B cell (primary cell): ENCODE data around the gene ZMIZ1. TPM values are rescaled to one million over a fixed set of nuclear protein-coding genes. Genes with fewer than 3 reads are reported as not detected.

Experiments used
- ATAC-seq: fragments of 200-7000 bp; cut with Tn5 transposase; one replicate; pipeline ENCODE4 v1.10.0; 2021; ENCODE audit warnings: low read depth, mild to moderate bottlenecking, moderate number of reproducible peaks, moderate library complexity
- CTCF ChIA-PET: fragments of 350-600 bp; sonication (Branson Sonifier 250); formaldehyde crosslinking; loops from one replicate; lab custom pipeline; 2021; ENCODE audit warnings: antibody characterized with exemption, inconsistent platforms; lab: Charles Lee
- POLR2A ChIA-PET: fragments of 350-600 bp; sonication (Branson Sonifier 250); formaldehyde crosslinking; loops from one replicate; lab custom pipeline; 2021; ENCODE audit warnings: antibody characterized with exemption; lab: Charles Lee
- DNase-seq: peaks from one replicate; pipeline ENCODE4 v3.0.0; 2013
- H2AFZ ChIP-seq: 2 replicates; pipeline ENCODE4 v1.6.1; 2012; ENCODE audit warnings: mild to moderate bottlenecking, low read depth, low read length; ENCODE audit not compliant: insufficient read depth, poor library complexity, severe bottlenecking
- H3K27ac ChIP-seq, 2 donors: 1 replicate in 1 of 2; 2 replicates in 1 of 2; pipeline ENCODE4 v1.5.1; 2012 to 2013; ENCODE audit warnings: low read length in 2 of 2, mild to moderate bottlenecking in 2 of 2, moderate library complexity in 1 of 2
- H3K27me3 ChIP-seq, 4 experiments: fragments of 200-600 bp in 1 of 4; sonication (generic) in 1 of 4; replicated peaks in 1 of 4; 1 replicate in 2 of 4; 2 replicates in 2 of 4; pipeline versions ENCODE4 v1.6.1 to v1.7.0; 2013 to 2016; ENCODE audit warnings: low read length in 3 of 4, mild to moderate bottlenecking in 2 of 4, mixed read lengths in 1 of 4, moderate library complexity in 1 of 4; ENCODE audit not compliant: insufficient read depth in 4 of 4, control insufficient read depth in 3 of 4; ENCODE audit errors: control extremely low read depth in 1 of 4
- H3K36me3 ChIP-seq, 2 experiments: replicated peaks in 1 of 2; 1 replicate in 1 of 2; 2 replicates in 1 of 2; pipeline versions ENCODE4 v1.6.1 to v1.7.1; 2013; ENCODE audit warnings: low read length in 1 of 2; ENCODE audit not compliant: insufficient read depth in 2 of 2, control insufficient read depth in 1 of 2; ENCODE audit errors: control extremely low read depth in 1 of 2, extremely low read depth in 1 of 2
- H3K4me1 ChIP-seq, 2 donors: fragments of 200-600 bp in 1 of 2; sonication (generic) in 1 of 2; 1 replicate in 1 of 2; 2 replicates in 1 of 2; pipeline versions ENCODE4 v1.5.1 to v1.6.1; 2013 to 2017; ENCODE audit warnings: low read length in 2 of 2; ENCODE audit not compliant: control insufficient read depth in 2 of 2, insufficient read depth in 2 of 2
- H3K4me2 ChIP-seq: replicated peaks from 2 replicates; pipeline ENCODE3; 2012; ENCODE audit warnings: mild to moderate bottlenecking, low read depth, low read length; ENCODE audit not compliant: poor library complexity, severe bottlenecking
- H3K4me3 ChIP-seq, 5 experiments: fragments of 200-600 bp in 1 of 5; sonication (generic) in 1 of 5; 1 replicate in 3 of 5; 2 replicates in 2 of 5; pipeline versions ENCODE4 v1.5.1 to v1.7.0; 2011 to 2016; ENCODE audit warnings: low read length in 4 of 5, mild to moderate bottlenecking in 4 of 5, low read depth in 2 of 5, control low read depth in 1 of 5, moderate library complexity in 1 of 5; ENCODE audit not compliant: insufficient read depth in 1 of 5; ENCODE audit errors: control extremely low read depth in 1 of 5, extremely low read depth in 1 of 5
- H3K79me2 ChIP-seq: fragments of 200-600 bp; sonication (generic); one replicate; pipeline ENCODE4 v1.6.0; 2016; ENCODE audit warnings: low read length; ENCODE audit not compliant: control insufficient read depth, insufficient read depth
- H3K9ac ChIP-seq: fragments of 200-600 bp; sonication (generic); 2 replicates; pipeline ENCODE4 v1.6.1; 2017; ENCODE audit warnings: mild to moderate bottlenecking, low read length, moderate library complexity
- H3K9me3 ChIP-seq, 3 donors: one replicate each; pipeline versions ENCODE4 v1.6.1 to v1.7.1; 2013; ENCODE audit warnings: low read length in 2 of 3; ENCODE audit not compliant: control insufficient read depth in 2 of 3, insufficient read depth in 1 of 3; ENCODE audit errors: control extremely low read depth in 1 of 3
- H4K20me1 ChIP-seq: 2 replicates; pipeline ENCODE4 v1.6.0; 2012; ENCODE audit warnings: mild to moderate bottlenecking, low read length; ENCODE audit not compliant: insufficient read depth, control insufficient read depth, poor library complexity, severe bottlenecking
- H3K27ac Mint-ChIP-seq: one replicate; pipeline ENCODE4 v1.8.0; 2021; ENCODE audit warnings: mixed read lengths
- H3K27me3 Mint-ChIP-seq: one replicate; pipeline ENCODE4 v1.8.0; 2021; ENCODE audit warnings: mixed read lengths
- H3K4me1 Mint-ChIP-seq: one replicate; pipeline ENCODE4 v1.8.0; 2021; ENCODE audit warnings: mixed read lengths
- H3K4me3 Mint-ChIP-seq: one replicate; pipeline ENCODE4 v1.8.0; 2021; ENCODE audit warnings: mixed read lengths
- H3K9me3 Mint-ChIP-seq: one replicate; pipeline ENCODE4 v1.8.0; 2022; ENCODE audit warnings: mixed read lengths; ENCODE audit not compliant: insufficient read depth
- EZH2 ChIP-seq: IDR thresholded peaks from 2 replicates; pipeline ENCODE4 v1.6.1; 2012; ENCODE audit warnings: borderline replicate concordance, low read depth, mild to moderate bottlenecking, moderate library complexity, low read length; ENCODE audit not compliant: insufficient read depth, poor library complexity, severe bottlenecking
- WGBS: methylation state at CpG from one replicate; pipeline ENCODE4 v1.1.5; 2013; ENCODE audit warnings: missing lambda C conversion rate; ENCODE audit not compliant: insufficient coverage; 5-methylcytosine and 5-hydroxymethylcytosine counted together
- intact Hi-C: fragments of 100-400 bp; cut with micrococcal nuclease; formaldehyde crosslinking; loops from one replicate; pipeline ENCODE4 v1.10.0; 2022
- polyA plus RNA-seq: library from polyadenylated mRNA; depleted of rRNA; stranded (reverse); fragments of >200 nt; gene quantifications from 2 replicates; pipeline ENCODE4 v1.2.3, GENCODE V29; 2012
- total RNA-seq, 2 donors: library from RNA; stranded (reverse); fragments of 120-200 nt in 1 of 2; gene quantifications; 1 replicate in 1 of 2; 2 replicates in 1 of 2; pipeline versions ENCODE4 v1.2.3 to v1.2.4, GENCODE V29; 2013 to 2022
- TF ChIP-seq, protein P1 (sequence below): fragments of 200-600 bp; IDR thresholded peaks from one replicate; pipeline ENCODE4 v1.8.0; 2022; ENCODE audit warnings: antibody characterized with exemption, mild to moderate bottlenecking

Gene ZMIZ1
- total and polyA plus RNA-seq, 2 donors (not counting 1 experiment from before 2014, with no cell fraction given) = 14.3 to 64.9 TPM

DNA sequence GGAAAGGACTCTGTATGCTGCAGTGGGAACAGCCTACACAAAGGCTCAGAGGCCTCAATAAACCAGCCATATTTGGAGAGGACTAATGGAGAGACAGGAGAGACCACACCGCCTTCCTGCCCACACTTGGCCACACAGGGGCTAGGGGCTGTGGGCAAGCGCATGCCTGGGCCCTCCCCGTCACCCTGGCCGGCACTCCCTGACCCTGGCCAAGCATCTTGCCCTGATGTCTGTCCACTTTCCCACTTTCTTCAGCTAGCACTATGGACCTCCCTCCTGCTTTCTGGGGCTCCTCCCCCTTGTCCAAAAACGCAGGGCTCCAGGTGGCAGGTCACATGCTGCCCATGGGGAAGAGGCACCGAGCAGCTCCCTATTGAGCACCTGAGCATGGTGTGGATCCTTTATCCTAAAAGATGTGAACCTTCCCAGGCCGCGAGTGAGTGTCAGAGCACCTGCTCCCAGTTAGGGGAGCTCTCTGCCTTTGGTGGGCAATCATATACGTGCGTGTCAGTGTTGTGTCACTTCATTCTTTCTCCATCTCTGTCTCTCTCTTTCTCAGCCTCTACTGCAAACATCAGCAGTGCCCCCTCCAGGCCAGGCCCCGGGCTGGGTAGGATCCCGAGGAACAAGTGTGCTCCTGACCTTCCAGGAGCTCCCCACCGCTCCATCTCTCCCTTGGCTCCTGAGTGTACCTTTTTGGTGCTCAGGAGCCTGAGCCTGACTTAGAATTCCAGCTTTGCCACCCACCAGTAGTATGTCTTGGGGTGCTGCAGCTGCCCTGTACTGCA, 74.0 kb downstream of the ZMIZ1 start:
- H3K27me3 Mint-ChIP-seq = peaks cover 27% of the 10 kb centered on the region
- Histone ChIP-seq H3K79me2 (no peaks in the 10 kb centered on the region), H3K27me3 (peaks cover 0 to 13% (median 3%) of the 10 kb centered on the region in 4 experiments), H3K36me3 (no peaks in the 10 kb centered on the region), H3K4me3 (no peak overlapping the region), H3K4me1 (peaks cover 57 to 63% of the 10 kb centered on the region in 2 donors), H4K20me1 (no peaks in the 10 kb centered on the region), H3K9ac (no peak overlapping the region), H2AFZ (no peak overlapping the region), H3K27ac (no peak overlapping the region), H3K9me3 (peaks cover 0 to 2% (median 0%) of the 10 kb centered on the region in 3 donors), H3K4me2 (no peak overlapping the region)
- intact Hi-C loops = no loop called here
- DNase-seq (no peak), ATAC-seq (no peak)
- no peak overlapping the region for H3K4me3 Mint-ChIP-seq
- H3K9me3 Mint-ChIP-seq = no peaks in the 10 kb centered on the region
- CTCF ChIA-PET = interaction anchor here (0.6 to 1.1 kb wide), 3 partner anchors 9 to 916 kb away, joined by 3 to 4 read pairs (median 3); no protein-coding TSS in a partner anchor
- TF ChIP-seq EZH2 = no peak
- TF ChIP-seq, protein P1, sequence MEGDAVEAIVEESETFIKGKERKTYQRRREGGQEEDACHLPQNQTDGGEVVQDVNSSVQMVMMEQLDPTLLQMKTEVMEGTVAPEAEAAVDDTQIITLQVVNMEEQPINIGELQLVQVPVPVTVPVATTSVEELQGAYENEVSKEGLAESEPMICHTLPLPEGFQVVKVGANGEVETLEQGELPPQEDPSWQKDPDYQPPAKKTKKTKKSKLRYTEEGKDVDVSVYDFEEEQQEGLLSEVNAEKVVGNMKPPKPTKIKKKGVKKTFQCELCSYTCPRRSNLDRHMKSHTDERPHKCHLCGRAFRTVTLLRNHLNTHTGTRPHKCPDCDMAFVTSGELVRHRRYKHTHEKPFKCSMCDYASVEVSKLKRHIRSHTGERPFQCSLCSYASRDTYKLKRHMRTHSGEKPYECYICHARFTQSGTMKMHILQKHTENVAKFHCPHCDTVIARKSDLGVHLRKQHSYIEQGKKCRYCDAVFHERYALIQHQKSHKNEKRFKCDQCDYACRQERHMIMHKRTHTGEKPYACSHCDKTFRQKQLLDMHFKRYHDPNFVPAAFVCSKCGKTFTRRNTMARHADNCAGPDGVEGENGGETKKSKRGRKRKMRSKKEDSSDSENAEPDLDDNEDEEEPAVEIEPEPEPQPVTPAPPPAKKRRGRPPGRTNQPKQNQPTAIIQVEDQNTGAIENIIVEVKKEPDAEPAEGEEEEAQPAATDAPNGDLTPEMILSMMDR = no peak
- peaks cover 45% of the 10 kb centered on the region for H3K4me1 Mint-ChIP-seq
- H3K27ac Mint-ChIP-seq = no peak overlapping the region
- WGBS = 78% methylated on average over 11 of the region's 13 CpGs
- POLR2A ChIA-PET = no interaction called here

DNA sequence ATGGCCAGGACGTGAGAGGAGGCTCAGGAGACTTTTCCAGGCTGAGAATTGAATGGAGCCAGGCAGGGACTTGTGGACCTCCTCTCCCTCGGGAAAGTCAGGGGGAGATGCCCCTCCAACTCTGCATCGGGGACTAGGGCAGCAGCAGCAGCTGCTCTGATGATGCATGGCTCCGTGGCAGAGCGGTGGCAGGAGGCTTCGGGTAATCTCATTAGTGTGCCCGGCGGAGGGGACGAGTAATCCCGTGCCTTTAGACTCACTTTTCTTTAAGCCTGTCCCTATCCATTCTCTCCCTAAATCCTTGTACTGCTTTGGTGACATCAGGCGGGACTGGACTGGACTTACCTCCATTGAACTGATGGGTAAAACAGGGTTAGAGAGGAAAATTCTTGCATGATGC, 75.1 kb downstream of the ZMIZ1 start:
- intact Hi-C loops = no loop called here
- ChIA-PET CTCF (no interaction called here), POLR2A (no interaction called here)
- no peak overlapping the region for H3K9ac ChIP-seq
- H3K4me2 ChIP-seq = no peak overlapping the region
- no peaks in the 10 kb centered on the region for H3K36me3 ChIP-seq
- H3K9me3 ChIP-seq = no peaks in the 10 kb centered on the region
- ATAC-seq = no peak
- peaks cover 58 to 63% of the 10 kb centered on the region in 2 donors for H3K4me1 ChIP-seq
- H3K27me3 ChIP-seq = peaks cover 0 to 5% (median 2%) of the 10 kb centered on the region in 4 experiments
- no peaks in the 10 kb centered on the region for H3K79me2 ChIP-seq
- peaks cover 20% of the 10 kb centered on the region for H3K27me3 Mint-ChIP-seq
- no peak overlapping the region for H3K4me3 Mint-ChIP-seq
- H3K9me3 Mint-ChIP-seq = no peaks in the 10 kb centered on the region
- TF ChIP-seq, protein P1 = no peak
- TF ChIP-seq EZH2 = no peak
- peaks cover 42% of the 10 kb centered on the region for H3K4me1 Mint-ChIP-seq
- no peaks in the 10 kb centered on the region for H4K20me1 ChIP-seq
- no peak overlapping the region for H3K4me3 ChIP-seq
- no peak for DNase-seq
- H3K27ac Mint-ChIP-seq = no peak overlapping the region
- WGBS = 94% methylated on average over 8 of the region's 11 CpGs
- H2AFZ ChIP-seq = no peak overlapping the region
- H3K27ac ChIP-seq = no peak overlapping the region
